K562 (cell line): Measurements from ENCODE around the gene ACTR8. TPM values are rescaled to one million over a fixed set of nuclear protein-coding genes. Genes with fewer than 3 reads are reported as not detected.
A peak's percentile ranks its signal among the peaks of the same experiment; 100 is the strongest.

ENCODE experiments used
- ARID1B ChIP-seq: fragments of 450-650 bp; IDR thresholded peaks from 2 replicates; pipeline ENCODE4 v1.6.1; 2016; ENCODE audit warnings: antibody characterized with exemption, mild to moderate bottlenecking, inconsistent platforms
- CREB1 ChIP-seq, 2 experiments: sonication (generic) in 1 of 2; formaldehyde crosslinking in 1 of 2; IDR thresholded peaks; 2 replicates each; pipeline versions ENCODE4 v1.6.1 to v1.8.0; 2012 to 2022; ENCODE audit warnings: inconsistent platforms in 1 of 2, mild to moderate bottlenecking in 1 of 2, missing genetic modification reagents in 1 of 2, moderate library complexity in 1 of 2
- ELF4 ChIP-seq: fragments of 450-650 bp; formaldehyde crosslinking; IDR thresholded peaks from 2 replicates; pipeline ENCODE4 v1.4.0; 2022; ENCODE audit warnings: missing genetic modification characterization
- GTF2A2 ChIP-seq: IDR thresholded peaks from 2 replicates; pipeline ENCODE4 v1.6.1; 2016; ENCODE audit warnings: mild to moderate bottlenecking, missing genetic modification characterization, missing compliant biosample characterization
- HNRNPK ChIP-seq: fragments of 200-400 bp; formaldehyde crosslinking; IDR thresholded peaks from one replicate; pipeline ENCODE4 v1.6.1; 2018; ENCODE audit warnings: mild to moderate bottlenecking, low read depth, low read length; ENCODE audit not compliant: poor library complexity, severe bottlenecking
- MBD2 ChIP-seq: sonication (generic); IDR thresholded peaks from 2 replicates; pipeline ENCODE4 v1.6.1; 2016; ENCODE audit warnings: low read depth, borderline replicate concordance
- MLX ChIP-seq, 2 experiments: fragments of 450-650 bp in 1 of 2; sonication (generic) in 1 of 2; formaldehyde crosslinking; conservative IDR thresholded peaks; 2 replicates each; pipeline versions ENCODE4 v1.4.0 to v1.8.1; 2020 to 2022; ENCODE audit warnings: mild to moderate bottlenecking in 1 of 2, missing genetic modification reagents in 1 of 2
- NFRKB ChIP-seq: fragments of 450-650 bp; IDR thresholded peaks from 2 replicates; pipeline ENCODE4 v1.6.1; 2016; ENCODE audit warnings: low read depth
- NR2F6 ChIP-seq: fragments of 450-650 bp; formaldehyde crosslinking; IDR thresholded peaks from 2 replicates; pipeline ENCODE4 v1.4.0; 2020; ENCODE audit warnings: mild to moderate bottlenecking
- POLR2H ChIP-seq: IDR thresholded peaks from 2 replicates; pipeline ENCODE4 v1.6.1; 2016; ENCODE audit warnings: missing genetic modification characterization, low read depth, mild to moderate bottlenecking, control low read depth, missing compliant biosample characterization, moderate library complexity
- SIN3B ChIP-seq: fragments of 450-650 bp; IDR thresholded peaks from 2 replicates; pipeline ENCODE4 v1.6.1; 2017; ENCODE audit warnings: low read depth, mild to moderate bottlenecking, moderate library complexity
- SIRT6 ChIP-seq: IDR thresholded peaks from one replicate; pipeline ENCODE4 v1.6.1; 2012; ENCODE audit warnings: low read depth, mild to moderate bottlenecking, control low read depth, inconsistent platforms, low read length, moderate library complexity
- TEAD4 ChIP-seq, 2 experiments: sonication (generic) in 1 of 2; formaldehyde crosslinking in 1 of 2; IDR thresholded peaks; 2 replicates each; pipeline versions ENCODE4 v1.6.1 to v1.8.0; 2012 to 2022; ENCODE audit warnings: borderline replicate concordance in 1 of 2, inconsistent platforms in 1 of 2, low read length in 1 of 2, mild to moderate bottlenecking in 1 of 2, missing genetic modification reagents in 1 of 2
- ZBTB33 ChIP-seq: sonication (generic); formaldehyde crosslinking; IDR thresholded peaks from 2 replicates; pipeline ENCODE4 v1.8.1; 2023; ENCODE audit warnings: mild to moderate bottlenecking, missing genetic modification reagents
- ZNF174 ChIP-seq: fragments of 250-450 bp; sonication (Bioruptor Pico); IDR thresholded peaks from 2 replicates; pipeline ENCODE4 v1.4.0; 2020; ENCODE audit warnings: mild to moderate bottlenecking
- ZNF212 ChIP-seq: fragments of 450-650 bp; formaldehyde crosslinking; IDR thresholded peaks from 2 replicates; pipeline ENCODE4 v1.4.0; 2020; ENCODE audit warnings: mild to moderate bottlenecking
- ZNF280A ChIP-seq: fragments of 450-650 bp; IDR thresholded peaks from 2 replicates; pipeline ENCODE4 v1.6.1; 2018; ENCODE audit warnings: mild to moderate bottlenecking, low read depth; ENCODE audit not compliant: partially characterized antibody
- ZNF445 ChIP-seq: fragments of 250-450 bp; sonication (Bioruptor Pico); IDR thresholded peaks from 2 replicates; pipeline ENCODE4 v1.4.0; 2020; ENCODE audit warnings: low read depth, mild to moderate bottlenecking, moderate library complexity
- ZNF76 ChIP-seq: fragments of 250-450 bp; sonication (Bioruptor Pico); IDR thresholded peaks from 2 replicates; pipeline ENCODE4 v1.4.0; 2020; ENCODE audit warnings: mild to moderate bottlenecking, moderate library complexity, borderline replicate concordance
- ZNF785 ChIP-seq: fragments of 250-450 bp; sonication (Bioruptor Pico); IDR thresholded peaks from 2 replicates; pipeline ENCODE4 v1.4.0; 2020; ENCODE audit warnings: mild to moderate bottlenecking
- polyA plus RNA-seq, 8 experiments: library from polyadenylated mRNA; depleted of rRNA in 4 of 8; stranded (reverse) in 5 of 8; unstranded in 3 of 8; fragments of >200 nt; fragmentation: Nextera tagmentation in 2 of 8; fragmentation: Illumina TruSeq in 1 of 8; extraction: Ambion mirVana in 2 of 8; extraction: Trizol in 1 of 8; gene quantifications; 2 replicates each; pipeline versions ENCODE4 v1.2.1 to v1.2.3, GENCODE V29; 2011 to 2014; ENCODE audit warnings: inconsistent platforms in 1 of 8, missing spikeins in 1 of 8
- total RNA-seq, 7 experiments: library from RNA; depleted of rRNA in 6 of 7; stranded (reverse); fragments of >200 nt in 6 of 7; fragmentation: Illumina TruSeq in 2 of 7; extraction: Trizol in 2 of 7; gene quantifications; 2 replicates each; pipeline versions ENCODE4 v1.2.1 to v1.2.3, GENCODE V29; 2011 to 2021; ENCODE audit warnings: low replicate concordance in 1 of 7
- TF ChIP-seq, protein P1 (sequence below): sonication (generic); formaldehyde crosslinking; IDR thresholded peaks from 2 replicates; pipeline ENCODE4 v1.8.1; 2023; ENCODE audit warnings: mild to moderate bottlenecking, missing genetic modification reagents

ACTR8 gene
- total and polyA plus RNA-seq, 9 of the 15 experiments (the other 6 are each of a cell fraction or from before 2014, with no cell fraction given), result 4.8 to 24.2 (median 17.5) TPM

GRCh38 chr3:53881691-53882593, at the start of gene ACTR8 (continued):
- TF ChIP-seq NR2F6 (CRISPR knock-in tag), result no peak
- no peak for TF ChIP-seq ZNF785 (CRISPR knock-in tag)
- TF ChIP-seq MLX (CRISPR knock-in tag; conservative IDR thresholded peaks at IDR 0.05), result no peak
- TF ChIP-seq SIRT6, result no peak
- TF ChIP-seq POLR2H (tag), result 0 out of 2 replicates have a peak, but pooled peaks have one; percentile 19
- TF ChIP-seq GTF2A2 (tag), result no peak
- TF ChIP-seq CREB1 (IDR thresholded peaks at IDR 0.05), result no peak; the same call in 1 of the 2 replicates
- peak; percentile 2; the same call in 1 of the 2 replicates for TF ChIP-seq CREB1 (CRISPR knock-in tag; IDR thresholded peaks at IDR 0.05)
- TF ChIP-seq ELF4 (CRISPR knock-in tag), result no peak
- TF ChIP-seq NFRKB, result no peak
- no peak for TF ChIP-seq ZNF280A
- TF ChIP-seq, protein P1, sequence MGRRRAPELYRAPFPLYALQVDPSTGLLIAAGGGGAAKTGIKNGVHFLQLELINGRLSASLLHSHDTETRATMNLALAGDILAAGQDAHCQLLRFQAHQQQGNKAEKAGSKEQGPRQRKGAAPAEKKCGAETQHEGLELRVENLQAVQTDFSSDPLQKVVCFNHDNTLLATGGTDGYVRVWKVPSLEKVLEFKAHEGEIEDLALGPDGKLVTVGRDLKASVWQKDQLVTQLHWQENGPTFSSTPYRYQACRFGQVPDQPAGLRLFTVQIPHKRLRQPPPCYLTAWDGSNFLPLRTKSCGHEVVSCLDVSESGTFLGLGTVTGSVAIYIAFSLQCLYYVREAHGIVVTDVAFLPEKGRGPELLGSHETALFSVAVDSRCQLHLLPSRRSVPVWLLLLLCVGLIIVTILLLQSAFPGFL, result no peak
- no peak for TF ChIP-seq ZNF445
- peak; percentile 50 for TF ChIP-seq MBD2
- TF ChIP-seq TEAD4 (IDR thresholded peaks at IDR 0.05; ENCODE audit: low read length), result no peak
- no peak for TF ChIP-seq TEAD4 (CRISPR knock-in tag; IDR thresholded peaks at IDR 0.05; ENCODE audit: borderline replicate concordance)
- TF ChIP-seq ZBTB33 (CRISPR knock-in tag), result no peak
- no peak for TF ChIP-seq ARID1B
- no peak for TF ChIP-seq HNRNPK
- TF ChIP-seq ZNF174, result no peak
- TF ChIP-seq ZNF76 (CRISPR knock-in tag), result no peak
- no peak for TF ChIP-seq ZNF212 (CRISPR knock-in tag)
- TF ChIP-seq SIN3B, result no peak
